GM19351 (cell line): ENCODE measurements around the gene CDS1.

Experiments used
- ATAC-seq: cut with Tn5 transposase; IDR thresholded peaks from one replicate; pipeline ENCODE4 v1.9.1; 2021; ENCODE audit warnings: mild to moderate bottlenecking, moderate library complexity; ENCODE audit not compliant: unreplicated experiment

CDS1 gene

GRCh38 chr4:84699001-84699671, 116.2 kb downstream of the CDS1 start:
- ATAC-seq, result no peak
